GM18498 (cell line): ENCODE results near the gene TEX29.

Source experiments
- ATAC-seq: cut with Tn5 transposase; IDR thresholded peaks from one replicate; pipeline ENCODE4 v1.9.1; 2021; ENCODE audit warnings: mild to moderate bottlenecking, moderate library complexity; ENCODE audit not compliant: unreplicated experiment

Gene TEX29

DNA sequence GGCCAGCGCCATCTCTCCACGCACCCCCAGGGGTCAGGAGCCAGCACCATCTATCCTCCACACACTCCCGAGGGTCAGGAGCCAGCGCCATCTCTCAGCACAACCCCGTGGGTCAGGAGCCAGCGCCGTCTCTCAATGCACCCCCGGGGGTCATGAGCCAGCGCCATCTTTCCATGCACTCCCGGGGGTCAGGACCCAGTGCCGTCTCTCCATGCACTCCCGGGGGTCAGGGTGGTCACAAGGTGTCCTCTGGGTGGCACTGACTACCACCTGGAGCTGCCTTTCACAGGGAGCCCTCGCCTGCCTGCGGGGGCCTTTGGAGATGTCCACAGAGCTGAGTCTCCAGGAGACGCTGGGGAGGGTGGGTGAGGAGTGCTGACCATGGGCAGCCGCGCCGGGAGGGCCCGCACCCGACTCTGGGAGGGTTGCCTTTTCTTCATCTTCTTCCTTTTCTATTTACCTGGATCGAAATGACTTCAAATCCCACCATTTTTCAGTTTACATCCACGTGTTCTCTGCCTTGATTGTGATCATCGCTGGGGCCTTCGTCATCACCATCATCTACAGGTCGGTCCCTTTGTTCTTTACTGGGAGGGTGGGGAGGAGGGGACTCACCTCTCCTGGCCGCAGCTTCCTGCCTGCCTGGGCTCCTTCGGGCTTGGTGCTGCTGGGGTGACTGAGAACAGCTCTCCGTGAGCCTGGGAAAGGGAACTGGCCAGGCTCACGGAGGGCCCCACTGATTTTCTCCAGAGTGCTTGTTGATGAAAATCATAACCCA is 19.1 kb downstream of the TEX29 start:
- no peak for ATAC-seq

DNA sequence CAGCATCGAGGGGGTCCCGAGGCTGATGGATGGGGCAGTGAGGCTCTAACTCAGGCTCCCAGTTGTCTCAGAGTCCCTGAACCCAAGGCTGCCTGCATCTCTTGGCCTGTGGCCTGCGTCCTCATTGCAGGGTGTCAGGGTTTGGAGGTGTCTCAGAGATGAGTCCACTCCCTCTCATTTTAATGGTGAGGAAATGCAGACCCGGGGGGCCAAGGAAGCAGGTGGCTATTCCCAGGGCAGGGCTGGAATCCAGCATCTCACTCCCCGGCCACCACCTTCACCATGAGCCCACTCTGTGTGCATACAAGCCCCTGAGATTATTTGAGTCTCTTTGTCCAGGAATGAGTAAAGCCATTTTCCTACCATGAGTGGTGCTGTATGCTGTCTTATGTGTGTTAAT is 21.4 kb downstream of the TEX29 start:
- no peak for ATAC-seq

GRCh38 chr13:111342721-111343120 is 22.3 kb downstream of the TEX29 start:
- no peak for ATAC-seq

GRCh38 chr13:111343186-111343805 is 22.9 kb downstream of the TEX29 start:
- no peak for ATAC-seq

- ATAC-seq, result no peak
Measured at GRCh38 chr13:111344471-111345191, 24.2 kb downstream of the TEX29 start.

GRCh38 chr13:111345682-111346081 is 25.2 kb downstream of the TEX29 start:
- ATAC-seq, result no peak

DNA sequence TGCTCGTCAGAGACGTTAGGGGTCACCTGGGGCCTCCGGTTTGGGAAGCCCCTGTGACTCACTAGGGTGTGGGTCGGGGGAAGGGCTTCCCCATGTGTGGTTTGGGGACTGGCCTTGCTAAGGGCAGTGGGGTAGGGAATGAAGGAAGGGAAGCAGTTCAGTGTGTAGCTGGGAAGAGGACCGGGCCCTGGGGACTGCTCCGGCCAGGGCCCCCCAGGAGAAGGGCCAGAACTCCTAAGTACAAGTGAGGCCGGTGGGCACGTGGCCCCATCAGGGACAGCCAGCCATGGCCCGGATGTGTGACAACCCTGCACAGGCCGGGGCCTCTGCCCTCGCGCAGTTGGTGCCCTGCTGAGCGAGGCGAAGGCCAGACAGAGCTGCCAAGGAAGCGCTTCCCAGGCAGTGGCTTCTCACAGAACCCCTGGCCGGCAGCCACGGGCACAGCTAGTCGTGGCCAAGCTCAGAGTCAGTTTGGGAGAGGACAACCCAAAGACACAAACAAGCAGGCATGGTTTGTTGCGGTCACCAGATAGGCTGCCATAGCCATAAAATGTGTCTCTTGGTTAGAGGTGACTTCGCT is 25.7 kb downstream of the TEX29 start:
- ATAC-seq, result no peak

GRCh38 chr13:111347438-111347837 is 27.0 kb downstream of the TEX29 start:
- ATAC-seq, result no peak

DNA sequence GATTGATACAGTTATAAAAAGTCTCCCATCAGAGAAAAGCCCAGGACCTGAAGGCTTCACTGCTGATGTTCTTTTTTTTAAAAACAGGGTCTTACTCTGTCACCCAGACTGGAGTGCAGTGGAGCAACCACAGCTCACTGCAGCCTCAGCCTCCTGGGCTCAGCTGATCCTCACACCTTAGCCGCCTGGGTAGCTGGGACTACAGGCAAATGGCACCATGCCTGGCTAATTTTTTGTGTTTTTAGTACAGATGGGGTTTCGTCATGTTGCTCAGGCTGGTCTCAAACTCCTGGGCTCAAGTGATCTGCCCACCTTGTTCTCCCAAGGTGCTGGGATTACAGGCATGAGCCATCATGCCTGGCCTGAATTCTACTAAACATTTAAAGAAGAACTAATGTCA is 33.1 kb downstream of the TEX29 start:
- no peak for ATAC-seq

GRCh38 chr13:111354789-111355188 is 34.3 kb downstream of the TEX29 start:
- no peak for ATAC-seq

DNA sequence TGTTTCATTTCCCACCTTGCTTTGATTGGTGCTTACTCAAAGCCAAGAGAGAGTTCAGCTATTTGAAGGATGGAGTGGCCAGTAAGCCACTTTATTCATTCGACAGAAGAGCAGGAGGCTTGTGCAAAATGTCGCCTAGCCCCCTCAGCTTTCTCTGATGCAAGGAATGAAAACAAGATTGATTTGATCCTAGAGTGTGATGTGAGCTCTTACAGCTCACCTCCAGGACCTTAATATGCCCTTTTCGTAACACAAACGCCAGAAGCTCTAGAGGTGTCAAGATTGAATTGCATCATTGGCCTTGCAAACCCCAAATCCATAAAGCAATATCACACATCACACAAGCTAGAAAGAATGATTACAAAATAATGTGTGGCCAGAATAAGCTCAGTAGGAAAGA is 36.4 kb downstream of the TEX29 start:
- ATAC-seq, result no peak

GRCh38 chr13:111359237-111359915 is 38.9 kb downstream of the TEX29 start:
- no peak for ATAC-seq

DNA sequence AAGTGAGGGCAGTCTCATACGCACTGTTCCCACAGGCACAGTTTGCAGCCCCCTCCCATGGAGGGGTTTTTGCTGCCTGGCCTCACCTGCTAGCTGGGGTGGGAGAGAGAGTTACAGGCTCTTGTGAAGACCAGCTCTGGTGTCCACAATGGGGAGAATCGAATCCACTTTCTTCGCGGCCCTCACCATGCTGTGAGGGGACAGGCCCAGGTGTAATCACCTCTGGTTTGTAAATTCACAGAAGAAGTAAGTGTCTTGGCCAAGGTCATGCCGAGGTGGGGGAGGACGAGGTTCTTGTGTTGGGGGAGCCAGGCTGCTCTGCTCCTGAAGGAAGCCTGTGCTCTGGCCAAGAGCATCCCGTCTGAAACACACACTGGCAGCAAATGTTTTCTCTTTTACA is 39.5 kb downstream of the TEX29 start:
- no peak for ATAC-seq

- no peak for ATAC-seq
Measured at GRCh38 chr13:111360452-111360851, 40.0 kb downstream of the TEX29 start.

- ATAC-seq, result no peak
Measured at GRCh38 chr13:111361046-111361872, 40.8 kb downstream of the TEX29 start.

DNA sequence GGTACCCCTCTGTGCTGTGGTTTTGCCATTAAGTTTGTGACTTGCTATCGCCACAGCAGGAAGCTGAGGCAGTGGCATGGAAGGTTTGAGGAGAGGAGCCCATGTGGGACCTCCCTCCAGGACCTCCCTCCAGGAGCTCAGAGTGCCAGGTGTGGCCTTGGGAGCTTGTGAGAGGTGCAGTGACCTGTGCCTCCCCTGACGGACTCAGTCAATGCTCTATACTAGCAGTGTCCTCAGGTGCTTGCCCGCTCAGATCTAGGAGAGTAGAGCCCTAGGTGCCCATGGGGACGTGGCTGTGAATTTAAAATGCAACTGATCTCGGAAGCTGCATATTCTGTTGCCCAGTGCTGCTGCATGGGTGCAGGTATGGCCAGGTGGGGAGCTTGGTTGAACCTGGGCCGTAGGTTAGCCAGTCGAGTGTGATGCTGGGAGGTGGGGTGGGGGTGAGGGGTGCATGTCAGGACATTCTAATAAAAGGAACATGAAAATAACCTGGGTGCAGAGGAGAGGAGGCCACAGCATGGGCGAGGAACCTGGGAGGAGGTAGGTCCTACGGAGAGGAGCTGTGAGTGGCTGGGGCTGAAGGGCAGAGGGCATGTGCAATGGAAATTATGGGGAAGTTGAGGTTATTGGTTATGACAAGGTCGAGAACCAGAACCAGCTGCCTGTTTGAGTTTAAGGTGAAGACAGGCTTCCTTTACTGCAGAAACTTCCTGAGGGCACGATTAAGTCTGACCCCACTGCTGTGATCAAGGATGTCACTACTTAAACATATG is 41.6 kb downstream of the TEX29 start:
- no peak for ATAC-seq

DNA sequence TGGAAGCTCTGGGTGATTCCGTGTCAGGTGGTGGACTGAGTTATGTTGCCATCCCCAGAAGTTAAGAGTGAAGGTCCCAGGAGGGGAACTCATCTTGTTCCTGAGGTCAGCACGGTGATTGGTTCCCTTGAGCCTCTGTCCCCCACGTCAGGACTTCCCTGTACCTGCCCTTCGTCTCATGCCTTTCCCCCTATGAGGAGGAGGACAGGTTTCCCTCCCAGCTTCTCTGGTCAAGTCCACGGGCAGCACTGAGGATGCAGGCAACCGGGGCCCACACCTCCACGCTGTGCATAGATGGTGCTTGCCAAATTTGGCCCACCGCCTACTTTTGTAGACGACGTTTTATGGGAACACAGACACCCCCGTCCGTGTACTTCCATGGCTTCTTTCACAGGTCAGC is 42.7 kb downstream of the TEX29 start:
- no peak for ATAC-seq

DNA sequence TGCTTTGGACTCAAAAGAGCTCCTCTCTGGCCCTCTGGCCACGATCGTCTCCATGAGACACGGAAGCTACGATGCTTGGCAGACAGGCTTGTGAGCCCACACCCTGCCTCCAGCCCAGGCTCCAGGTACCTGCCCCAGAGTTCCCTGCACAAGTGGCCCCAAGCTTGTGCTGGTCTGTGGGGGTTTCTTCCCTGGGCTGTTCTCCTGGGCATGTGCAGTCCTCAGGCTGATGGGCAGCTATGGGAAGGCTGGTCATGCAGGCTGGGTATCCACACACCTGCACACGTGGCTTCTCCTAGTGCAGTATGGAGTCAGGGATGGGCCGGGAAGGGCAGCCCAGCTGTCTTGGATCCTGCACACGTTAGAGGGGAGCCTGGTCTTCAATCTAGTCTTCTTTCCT is 43.1 kb downstream of the TEX29 start:
- ATAC-seq, result no peak
